ENCODE data around the gene CMSS1. TPM values are rescaled to one million over a fixed set of nuclear protein-coding genes. Genes with fewer than 3 reads are reported as not detected.
A peak's percentile ranks its signal among the peaks of the same experiment; 100 is the strongest.

Gene CMSS1
- total RNA-seq, 4 donors from 2014 or later: 1.3 to 9.9 (median 2.3) TPM

DNA sequence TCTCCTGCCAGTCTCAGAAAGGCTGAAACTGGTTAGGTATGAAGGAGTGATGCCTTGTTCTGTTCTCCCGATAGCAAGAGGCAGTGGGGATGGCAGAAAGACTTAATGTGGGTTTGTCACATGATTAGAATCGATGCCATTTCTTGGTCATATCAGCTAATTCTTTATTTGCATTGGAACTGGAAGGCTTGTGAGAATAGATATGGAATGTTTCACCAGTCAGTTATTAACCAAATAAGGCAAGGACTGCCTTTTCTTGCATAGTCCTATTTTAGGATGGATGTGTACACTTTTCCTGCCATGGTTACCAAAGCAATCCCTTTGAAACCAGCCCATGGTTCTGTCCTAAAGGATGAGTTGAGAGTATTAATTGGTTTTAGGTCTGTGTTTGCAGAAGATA is 262.9 kb downstream of the CMSS1 start:
- Histone ChIP-seq H3K27me3 (no peaks in the 10 kb centered on the region), H3K4me1 (peaks cover 0 to 9% (median 2%) of the 10 kb centered on the region in 4 donors), H3K36me3 (no peaks in the 10 kb centered on the region), H3K4me3 (no peak overlapping the region), H3K9me3 (no peaks in the 10 kb centered on the region), H3K27ac (peak overlapping the region in 1 of 4 donors; percentile 48)
- DNase-seq: no peak
- TF ChIP-seq, protein P1, sequence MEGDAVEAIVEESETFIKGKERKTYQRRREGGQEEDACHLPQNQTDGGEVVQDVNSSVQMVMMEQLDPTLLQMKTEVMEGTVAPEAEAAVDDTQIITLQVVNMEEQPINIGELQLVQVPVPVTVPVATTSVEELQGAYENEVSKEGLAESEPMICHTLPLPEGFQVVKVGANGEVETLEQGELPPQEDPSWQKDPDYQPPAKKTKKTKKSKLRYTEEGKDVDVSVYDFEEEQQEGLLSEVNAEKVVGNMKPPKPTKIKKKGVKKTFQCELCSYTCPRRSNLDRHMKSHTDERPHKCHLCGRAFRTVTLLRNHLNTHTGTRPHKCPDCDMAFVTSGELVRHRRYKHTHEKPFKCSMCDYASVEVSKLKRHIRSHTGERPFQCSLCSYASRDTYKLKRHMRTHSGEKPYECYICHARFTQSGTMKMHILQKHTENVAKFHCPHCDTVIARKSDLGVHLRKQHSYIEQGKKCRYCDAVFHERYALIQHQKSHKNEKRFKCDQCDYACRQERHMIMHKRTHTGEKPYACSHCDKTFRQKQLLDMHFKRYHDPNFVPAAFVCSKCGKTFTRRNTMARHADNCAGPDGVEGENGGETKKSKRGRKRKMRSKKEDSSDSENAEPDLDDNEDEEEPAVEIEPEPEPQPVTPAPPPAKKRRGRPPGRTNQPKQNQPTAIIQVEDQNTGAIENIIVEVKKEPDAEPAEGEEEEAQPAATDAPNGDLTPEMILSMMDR (IDR thresholded peaks at IDR 0.05): no peak
- TF ChIP-seq POLR2A (IDR thresholded peaks at IDR 0.05): no peak

DNA sequence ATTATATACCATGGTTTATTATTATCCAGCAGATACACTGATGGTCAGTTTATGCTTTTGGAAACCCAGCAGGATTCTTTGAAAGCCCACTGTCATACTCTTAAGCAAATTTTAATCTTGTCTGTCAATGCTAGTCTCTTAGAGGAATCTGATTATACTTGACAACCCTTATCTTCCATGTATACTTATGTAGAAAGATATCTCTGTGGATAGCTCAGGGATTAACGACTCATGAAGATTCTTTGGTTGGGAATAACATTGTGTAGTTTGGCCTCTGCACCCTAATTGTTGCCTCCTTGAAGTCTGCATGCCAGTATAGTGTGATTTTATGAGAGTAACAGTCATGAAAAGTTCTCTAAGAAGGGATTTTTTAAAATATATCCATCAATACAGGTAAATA is 263.6 kb downstream of the CMSS1 start:
- H3K9me3 ChIP-seq: no peaks in the 10 kb centered on the region
- TF ChIP-seq, protein P1 (IDR thresholded peaks at IDR 0.05): no peak
- no peak for TF ChIP-seq POLR2A (IDR thresholded peaks at IDR 0.05)
- no peaks in the 10 kb centered on the region for H3K27me3 ChIP-seq
- DNase-seq: no peak
- H3K4me3 ChIP-seq: no peak overlapping the region
- peak overlapping the region in 1 of 4 donors; percentile 48 for H3K27ac ChIP-seq
- H3K36me3 ChIP-seq: no peaks in the 10 kb centered on the region
- H3K4me1 ChIP-seq: peaks cover 0 to 5% (median 1%) of the 10 kb centered on the region in 4 donors

DNA sequence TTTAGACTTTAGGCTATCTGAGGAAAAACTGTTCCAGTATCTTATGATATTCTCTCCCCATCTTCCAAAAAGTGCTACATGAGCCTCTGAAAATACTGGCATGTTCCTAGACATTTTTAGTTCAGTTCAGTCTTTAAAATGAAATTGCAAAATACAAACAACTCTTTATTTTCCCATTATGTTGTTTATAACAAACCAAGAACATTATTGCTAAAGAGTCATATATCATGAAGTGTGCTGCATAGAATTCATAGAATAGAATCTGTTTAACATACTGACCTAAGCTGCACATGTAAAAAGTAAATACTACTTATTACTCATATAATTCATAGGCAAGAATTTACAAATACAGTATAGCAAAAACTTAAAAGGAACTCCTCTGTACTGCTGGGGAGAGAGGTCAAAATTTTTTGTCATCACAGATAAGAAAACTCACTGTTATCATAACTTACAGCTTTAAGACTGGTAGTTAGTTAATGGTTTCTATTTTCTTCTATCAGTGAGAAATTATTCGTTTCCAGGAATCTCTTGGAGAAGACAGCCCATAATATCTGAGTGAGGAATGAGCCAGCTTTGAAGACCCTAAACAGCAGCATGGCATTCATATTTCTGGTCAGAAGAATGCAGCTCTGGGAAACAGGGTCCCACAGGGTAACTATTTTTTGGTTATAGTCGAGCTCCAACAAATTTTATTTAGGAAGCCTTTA is 264.5 kb downstream of the CMSS1 start:
- no peaks in the 10 kb centered on the region for H3K9me3 ChIP-seq

DNA sequence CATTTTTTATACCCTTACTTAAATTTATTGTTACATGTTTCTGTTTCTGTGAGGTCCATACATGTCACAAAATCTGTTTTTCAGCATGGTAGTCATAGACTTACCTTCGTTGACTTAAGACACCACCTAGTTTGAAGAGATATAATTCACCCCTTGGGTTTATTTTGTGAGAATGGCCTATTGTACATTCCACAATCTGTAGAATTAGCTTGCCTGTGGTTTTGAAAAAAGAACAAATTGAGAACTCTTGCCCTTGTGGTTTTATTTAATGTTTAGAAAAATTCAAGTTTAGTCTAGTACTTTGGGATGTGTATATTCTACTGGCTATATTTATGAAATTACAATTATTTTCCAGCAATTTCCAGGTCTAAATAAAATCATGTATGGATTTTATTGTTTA is 265.1 kb downstream of the CMSS1 start:
- Histone ChIP-seq H3K4me1 (no peaks in the 10 kb centered on the region), H3K27me3 (no peaks in the 10 kb centered on the region), H3K4me3 (no peak overlapping the region), H3K9me3 (no peaks in the 10 kb centered on the region), H3K36me3 (no peaks in the 10 kb centered on the region), H3K27ac (peak overlapping the region in 1 of 4 donors; percentile 48)
- no peak for DNase-seq
- TF ChIP-seq, protein P1 (IDR thresholded peaks at IDR 0.05): no peak
- TF ChIP-seq POLR2A (IDR thresholded peaks at IDR 0.05): no peak

More for the DNA sequence above, 264.5 kb downstream of the CMSS1 start:
- Histone ChIP-seq H3K4me1 (no peaks in the 10 kb centered on the region), H3K27me3 (no peaks in the 10 kb centered on the region), H3K36me3 (no peaks in the 10 kb centered on the region), H3K4me3 (no peak overlapping the region), H3K27ac (peak overlapping the region in 1 of 4 donors; percentile 48)
- TF ChIP-seq, protein P1 (IDR thresholded peaks at IDR 0.05): no peak
- TF ChIP-seq POLR2A (IDR thresholded peaks at IDR 0.05): no peak
- DNase-seq: no peak

DNA sequence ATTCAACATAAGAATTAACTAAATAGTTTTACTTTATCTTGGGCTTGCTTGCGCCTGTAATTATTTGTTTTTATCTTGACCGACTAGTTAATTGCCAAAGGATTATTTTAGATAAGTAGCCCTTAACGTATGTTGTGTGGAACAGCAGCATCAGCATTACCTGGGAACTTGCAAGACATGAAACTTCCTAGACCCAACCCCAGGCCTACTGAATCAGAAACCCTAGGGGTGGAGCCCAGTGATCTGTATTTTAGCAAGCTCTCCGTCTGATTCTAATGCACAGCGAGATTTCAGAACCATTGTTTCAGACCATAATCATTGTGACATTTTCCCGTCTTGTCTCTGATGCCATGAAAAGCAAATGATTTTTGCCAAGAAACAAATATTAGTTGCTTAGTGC is 265.5 kb downstream of the CMSS1 start:
- H3K9me3 ChIP-seq: no peaks in the 10 kb centered on the region
- TF ChIP-seq, protein P1 (IDR thresholded peaks at IDR 0.05): no peak
- no peak for TF ChIP-seq POLR2A (IDR thresholded peaks at IDR 0.05)
- H3K4me1 ChIP-seq: no peaks in the 10 kb centered on the region
- no peak overlapping the region for H3K4me3 ChIP-seq
- peak overlapping the region in 1 of 4 donors; percentile 48 for H3K27ac ChIP-seq
- no peaks in the 10 kb centered on the region for H3K27me3 ChIP-seq
- no peak for DNase-seq
- no peaks in the 10 kb centered on the region for H3K36me3 ChIP-seq

All from Peyer's patch (tissue), 4 donors.